ENCODE data around the gene BTN2A1. TPM values are rescaled to one million over a fixed set of nuclear protein-coding genes. Genes with fewer than 3 reads are reported as not detected.
"Not testable (repeated sequence)": the region's sequence is repeated elsewhere in the genome, so short reads cannot be mapped to it uniquely, and the experiment has no call there.

The BTN2A1 gene
- total RNA-seq, 1 experiment from 2014 or later, result 17.2 TPM

DNA sequence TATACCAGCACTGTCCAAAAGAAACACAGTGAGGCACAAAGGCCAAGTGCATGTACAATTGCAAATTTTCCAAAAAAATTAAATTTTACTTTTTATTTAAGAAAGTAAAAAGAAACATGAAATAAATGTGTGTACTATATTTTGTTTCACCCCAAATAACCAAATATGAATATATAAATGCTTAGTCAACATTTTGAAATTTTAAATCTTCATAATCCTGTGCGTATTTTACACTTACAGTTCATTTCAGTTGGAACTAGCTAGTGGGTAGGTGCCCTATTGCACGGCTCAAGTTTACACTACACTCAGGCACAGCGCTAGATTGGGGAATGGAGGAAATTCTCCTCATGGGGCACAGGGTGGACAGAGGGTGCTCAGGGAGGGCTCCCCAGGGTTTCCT, 35.4 kb upstream of the BTN2A1 start:
- Histone ChIP-seq H3K4me3 (peak overlapping the region; percentile 67), H3K4me1 (no peaks in the 10 kb centered on the region), H3K27me3 (no peaks in the 10 kb centered on the region), H3K27ac (no peak overlapping the region), H3K9me3 (replicated peaks) (no peaks in the 10 kb centered on the region), H3K36me3 (no peaks in the 10 kb centered on the region; the same call in 1 of the 2 replicates)
- DNase-seq, result no peak

DNA sequence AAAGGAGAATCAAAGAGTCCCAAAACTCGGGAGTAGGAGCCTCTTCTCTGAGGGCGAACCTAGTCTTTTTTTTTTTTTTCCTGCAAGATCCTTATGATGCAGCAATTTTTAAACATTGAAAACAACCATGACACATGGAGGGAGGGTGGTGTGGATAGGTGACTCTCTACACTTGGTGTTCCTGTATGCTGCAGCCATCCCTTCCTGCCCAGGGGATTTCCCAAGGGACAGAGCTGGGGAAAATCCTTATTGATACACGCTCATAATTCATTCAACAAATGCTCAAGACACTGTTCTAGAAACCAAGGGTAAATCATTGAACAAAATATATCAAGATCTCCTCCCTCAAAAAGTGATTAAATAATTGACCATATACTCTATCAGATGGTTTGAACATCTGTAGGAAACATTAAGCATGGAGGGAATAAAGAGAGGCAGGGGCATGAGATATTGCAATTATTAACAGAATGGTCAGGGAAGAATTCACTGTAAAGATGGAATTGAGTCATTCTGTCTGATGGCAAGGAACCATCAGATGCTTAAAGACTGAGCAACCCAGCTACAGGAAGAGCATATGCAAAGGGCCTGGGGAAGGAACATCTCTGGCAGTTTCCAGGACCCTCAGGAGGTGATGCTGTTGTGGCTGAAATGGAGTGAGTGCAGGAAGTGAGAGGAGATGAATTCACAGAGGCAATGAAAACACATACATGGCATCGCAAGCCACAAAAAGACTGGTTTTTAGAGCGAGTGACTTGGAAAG, 30.9 kb upstream of the BTN2A1 start:
- Histone ChIP-seq H3K27me3 (no peaks in the 10 kb centered on the region), H3K27ac (no peak overlapping the region), H3K9me3 (replicated peaks) (no peaks in the 10 kb centered on the region), H3K4me1 (no peaks in the 10 kb centered on the region), H3K36me3 (peaks cover 3% of the 10 kb centered on the region), H3K4me3 (no peak overlapping the region)
- no peak for DNase-seq

DNA sequence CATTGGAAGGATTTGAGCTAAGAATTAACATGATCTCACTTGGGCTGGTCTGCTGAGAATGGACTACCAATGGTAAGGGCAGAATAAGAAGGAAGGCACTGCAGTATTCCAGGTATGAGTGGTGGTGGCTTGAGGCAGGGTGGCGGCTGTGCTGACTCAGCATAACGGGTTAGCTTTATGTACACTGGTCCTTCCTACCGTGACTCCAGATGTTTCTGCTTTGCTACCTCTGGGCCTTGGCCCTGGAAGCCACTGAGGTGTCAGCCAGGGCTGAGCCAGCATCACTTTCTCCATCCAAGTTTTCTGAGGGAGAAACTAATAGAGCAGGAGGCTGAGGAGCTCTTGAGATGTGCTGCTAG, 30.3 kb upstream of the BTN2A1 start:
- H3K4me3 ChIP-seq, result no peak overlapping the region
- H3K36me3 ChIP-seq, result peaks cover 3% of the 10 kb centered on the region

DNA sequence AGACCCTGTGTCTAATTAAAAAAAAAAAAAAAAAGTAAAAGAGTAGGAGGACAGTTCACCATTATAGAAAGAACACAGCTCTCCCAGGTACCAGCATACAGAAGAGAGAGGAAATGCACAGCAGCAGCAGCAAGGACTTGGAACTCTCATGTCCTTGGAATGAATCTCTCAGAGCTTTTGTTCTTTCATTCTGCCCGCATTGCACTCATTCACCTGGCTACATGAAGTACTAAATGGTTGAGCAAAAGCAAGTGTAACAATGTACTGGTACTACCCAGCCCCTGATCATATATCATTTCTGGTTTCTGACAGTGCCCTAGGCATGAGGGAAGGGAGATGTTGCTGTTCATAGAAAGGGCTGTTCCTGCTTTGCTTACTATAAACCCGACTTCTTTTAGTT, 29.5 kb upstream of the BTN2A1 start:
- no peaks in the 10 kb centered on the region for H3K4me1 ChIP-seq
- DNase-seq, result no peak
- H3K27me3 ChIP-seq, result no peaks in the 10 kb centered on the region
- H3K36me3 ChIP-seq, result peaks cover 3% of the 10 kb centered on the region
- H3K4me3 ChIP-seq, result no peak overlapping the region
- H3K9me3 ChIP-seq (replicated peaks), result no peaks in the 10 kb centered on the region
- no peak overlapping the region for H3K27ac ChIP-seq

More for the DNA sequence above, 30.3 kb upstream of the BTN2A1 start:
- Histone ChIP-seq H3K27me3 (no peaks in the 10 kb centered on the region), H3K4me1 (no peaks in the 10 kb centered on the region), H3K27ac (no peak overlapping the region), H3K9me3 (replicated peaks) (no peaks in the 10 kb centered on the region)
- DNase-seq, result no peak

DNA sequence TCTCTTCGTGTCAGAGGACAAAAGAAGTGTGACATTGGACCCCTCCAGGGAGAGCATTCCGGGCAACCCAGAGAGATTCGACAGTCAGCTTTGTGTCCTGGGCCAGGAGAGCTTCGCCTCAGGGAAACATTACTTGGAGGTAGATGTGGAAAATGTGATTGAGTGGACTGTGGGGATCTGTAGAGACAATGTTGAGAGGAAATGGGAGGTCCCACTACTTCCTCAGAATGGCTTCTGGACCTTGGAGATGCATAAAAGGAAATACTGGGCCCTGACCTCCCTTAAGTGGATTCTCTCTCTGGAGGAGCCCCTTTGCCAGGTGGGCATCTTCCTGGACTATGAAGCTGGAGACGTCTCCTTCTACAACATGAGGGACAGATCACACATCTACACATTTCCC, 27.0 kb upstream of the BTN2A1 start:
- H3K4me1 ChIP-seq, result no peaks in the 10 kb centered on the region
- no peak for DNase-seq
- H3K4me3 ChIP-seq, result no peak overlapping the region
- H3K36me3 ChIP-seq, result peaks cover 3% of the 10 kb centered on the region
- H3K27ac ChIP-seq, result no peak overlapping the region
- no peaks in the 10 kb centered on the region for H3K9me3 ChIP-seq (replicated peaks)
- no peaks in the 10 kb centered on the region for H3K27me3 ChIP-seq

DNA sequence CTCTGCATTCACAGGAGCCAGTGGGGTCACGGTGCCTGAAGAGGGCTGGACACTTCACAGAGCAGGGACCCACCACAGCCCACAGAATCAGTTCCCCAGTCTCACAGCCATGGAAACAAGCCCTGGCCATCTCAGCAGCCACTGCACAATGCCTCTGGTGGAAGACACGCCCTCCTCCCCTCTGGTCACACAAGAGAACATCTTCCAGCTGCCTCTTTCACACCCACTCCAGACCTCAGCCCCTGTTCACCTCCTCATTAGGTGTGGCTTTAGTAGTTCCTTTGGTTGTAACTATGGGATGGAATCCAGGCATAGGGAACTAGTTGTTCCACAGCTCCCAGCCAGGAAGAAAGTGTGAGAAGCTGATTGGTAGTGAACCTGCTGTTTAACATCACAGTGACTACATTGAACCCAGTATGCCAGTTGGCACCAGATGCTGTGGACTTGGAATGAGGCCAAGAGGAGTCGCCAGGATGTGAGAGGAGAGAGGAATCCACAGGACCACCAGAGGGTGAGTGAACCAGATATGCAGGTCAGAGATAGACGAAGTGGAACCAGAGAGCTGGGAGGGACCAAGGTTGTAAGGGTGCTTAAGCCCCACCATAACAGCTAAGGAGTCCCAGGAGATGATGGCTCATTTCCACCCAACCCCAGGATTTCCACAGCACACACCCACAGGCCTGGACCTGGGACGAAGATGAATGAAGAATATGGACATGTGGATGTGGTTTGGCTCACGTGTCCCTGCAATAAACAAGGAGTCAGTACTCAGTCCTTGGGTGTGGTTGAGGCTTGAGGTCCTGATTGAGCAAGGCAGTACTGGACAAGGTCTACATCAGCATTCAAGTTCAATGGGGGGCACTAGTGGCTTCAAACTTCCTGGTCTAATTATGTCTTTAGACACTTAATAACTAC, 26.2 kb upstream of the BTN2A1 start:
- Histone ChIP-seq H3K9me3 (replicated peaks) (no peaks in the 10 kb centered on the region), H3K36me3 (peaks cover 3% of the 10 kb centered on the region), H3K27me3 (no peaks in the 10 kb centered on the region), H3K4me1 (no peaks in the 10 kb centered on the region), H3K27ac (no peak overlapping the region), H3K4me3 (no peak overlapping the region)
- no peak for DNase-seq

DNA sequence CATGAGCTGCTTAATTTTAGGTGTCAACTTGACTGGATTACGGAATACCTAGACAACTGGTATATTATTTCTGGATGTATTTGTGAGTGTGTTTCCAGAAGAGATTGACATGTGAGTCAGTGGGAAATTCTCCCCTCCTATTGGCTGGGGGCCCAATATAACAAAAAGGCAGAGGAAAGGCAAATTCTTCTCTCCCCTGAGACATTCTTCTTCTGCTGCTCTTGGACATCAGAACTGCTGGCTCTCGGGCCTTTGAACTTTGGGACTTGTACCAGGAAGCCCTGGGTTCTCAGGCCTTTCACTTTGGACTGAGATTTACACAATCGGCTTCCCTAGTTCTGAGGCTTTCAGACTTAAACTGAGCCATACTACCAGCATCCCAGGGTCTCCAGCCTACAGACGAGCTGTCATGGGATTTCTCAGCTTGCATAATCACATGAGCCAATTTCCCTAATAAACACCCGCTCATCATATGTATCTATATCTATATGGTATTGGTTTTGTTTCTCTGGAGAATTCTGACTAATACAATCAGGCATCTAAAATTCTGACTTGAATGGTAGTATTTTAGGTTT, 25.0 kb upstream of the BTN2A1 start:
- no peak overlapping the region for H3K4me3 ChIP-seq
- H3K9me3 ChIP-seq (replicated peaks), result no peaks in the 10 kb centered on the region
- H3K27ac ChIP-seq, result no peak overlapping the region
- no peak for DNase-seq
- no peaks in the 10 kb centered on the region for H3K27me3 ChIP-seq
- peaks cover 3% of the 10 kb centered on the region for H3K36me3 ChIP-seq
- no peaks in the 10 kb centered on the region for H3K4me1 ChIP-seq

DNA sequence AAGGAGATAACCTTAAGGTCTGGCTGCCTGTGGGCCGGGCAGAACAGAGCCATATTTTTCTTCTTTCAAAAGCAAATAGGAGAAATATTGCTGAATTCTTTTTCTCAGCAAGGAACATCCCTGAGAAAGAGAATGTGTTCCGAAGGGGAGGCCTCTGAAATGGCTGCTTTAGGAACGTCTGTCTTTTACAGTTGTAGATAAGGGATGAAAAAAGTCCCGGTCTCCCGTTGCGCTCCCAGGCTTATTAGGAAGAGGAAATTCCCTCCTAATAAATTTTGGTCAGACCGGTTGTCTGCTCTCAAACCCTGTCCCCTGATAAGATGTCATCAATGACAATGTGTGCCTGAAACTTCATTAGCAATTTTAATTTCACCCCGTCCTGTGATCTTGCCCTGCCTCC, 24.1 kb upstream of the BTN2A1 start:
- not testable (repeated sequence) for H3K36me3 ChIP-seq; H3K4me3 ChIP-seq; H3K9me3 ChIP-seq (replicated peaks); H3K4me1 ChIP-seq; DNase-seq; H3K27ac ChIP-seq; H3K27me3 ChIP-seq

DNA sequence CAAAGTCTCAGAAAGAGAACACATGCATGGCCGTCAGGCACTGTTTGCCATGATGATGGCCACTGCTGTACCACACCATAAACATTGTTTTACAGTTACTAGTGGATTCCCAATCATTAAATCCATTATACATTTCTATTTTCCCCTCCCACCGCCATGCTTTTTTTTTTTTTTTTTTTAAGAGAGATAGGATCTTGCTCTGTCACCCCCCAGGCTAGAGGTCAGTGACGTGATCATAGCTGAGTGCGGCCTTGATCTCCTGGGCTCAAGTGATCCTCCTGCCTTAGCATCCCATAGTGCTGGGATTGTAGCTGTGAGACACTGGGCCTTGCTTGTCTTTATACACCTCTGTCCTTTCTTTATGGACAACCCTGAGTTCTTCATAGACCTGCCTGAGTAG, 21.7 kb upstream of the BTN2A1 start:
- H3K4me3 ChIP-seq, result no peak overlapping the region
- no peak for DNase-seq

DNA sequence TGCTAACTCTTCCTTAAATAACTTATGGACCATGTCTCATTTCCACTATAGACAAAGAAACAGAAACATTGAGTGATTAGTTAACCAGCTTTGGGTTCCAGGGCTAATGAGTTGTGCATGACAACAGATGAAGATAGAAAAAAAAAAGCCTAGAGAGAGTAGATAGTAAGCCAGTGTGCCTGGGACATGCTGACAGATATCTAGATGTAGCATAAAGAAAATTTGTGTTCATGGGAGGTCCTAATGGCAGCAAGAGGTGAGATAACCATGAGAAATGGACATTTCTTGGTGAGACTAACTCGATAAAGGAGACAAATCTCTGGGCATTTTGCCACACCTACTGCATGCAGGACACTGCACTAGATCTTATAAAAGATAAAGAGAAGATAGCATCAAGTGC, 20.2 kb upstream of the BTN2A1 start:
- no peak for DNase-seq
- Histone ChIP-seq H3K27me3 (no peaks in the 10 kb centered on the region), H3K4me1 (no peaks in the 10 kb centered on the region), H3K36me3 (no peaks in the 10 kb centered on the region), H3K9me3 (replicated peaks) (no peaks in the 10 kb centered on the region), H3K4me3 (no peak overlapping the region), H3K27ac (no peak overlapping the region)

More for the DNA sequence above, 21.7 kb upstream of the BTN2A1 start:
- Histone ChIP-seq H3K27me3 (no peaks in the 10 kb centered on the region), H3K9me3 (replicated peaks) (no peaks in the 10 kb centered on the region), H3K4me1 (no peaks in the 10 kb centered on the region), H3K36me3 (peaks cover under 1% of the 10 kb centered on the region), H3K27ac (no peak overlapping the region)

DNA sequence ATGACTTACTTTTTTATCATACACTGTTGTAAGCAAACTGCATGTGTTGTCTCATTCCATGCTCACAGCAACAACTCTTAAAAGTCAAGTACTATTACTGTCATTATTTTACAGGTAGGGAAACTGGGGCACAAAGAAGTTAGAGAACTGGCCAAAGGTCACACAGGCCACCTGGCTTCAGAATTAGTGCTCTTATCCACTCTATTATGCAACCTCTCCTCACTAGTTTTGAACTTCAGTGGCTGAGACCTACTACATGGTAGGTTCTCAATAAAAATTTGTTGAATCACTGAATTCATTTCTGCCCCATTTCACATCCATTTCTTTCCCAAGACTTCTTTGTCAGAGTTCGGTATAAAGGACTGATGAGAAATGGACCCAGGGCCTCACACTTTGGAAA, 19.8 kb upstream of the BTN2A1 start:
- Histone ChIP-seq H3K9me3 (replicated peaks) (no peaks in the 10 kb centered on the region), H3K4me1 (no peaks in the 10 kb centered on the region), H3K27ac (no peak overlapping the region), H3K4me3 (no peak overlapping the region), H3K27me3 (no peaks in the 10 kb centered on the region), H3K36me3 (no peaks in the 10 kb centered on the region)
- DNase-seq, result no peak

DNA sequence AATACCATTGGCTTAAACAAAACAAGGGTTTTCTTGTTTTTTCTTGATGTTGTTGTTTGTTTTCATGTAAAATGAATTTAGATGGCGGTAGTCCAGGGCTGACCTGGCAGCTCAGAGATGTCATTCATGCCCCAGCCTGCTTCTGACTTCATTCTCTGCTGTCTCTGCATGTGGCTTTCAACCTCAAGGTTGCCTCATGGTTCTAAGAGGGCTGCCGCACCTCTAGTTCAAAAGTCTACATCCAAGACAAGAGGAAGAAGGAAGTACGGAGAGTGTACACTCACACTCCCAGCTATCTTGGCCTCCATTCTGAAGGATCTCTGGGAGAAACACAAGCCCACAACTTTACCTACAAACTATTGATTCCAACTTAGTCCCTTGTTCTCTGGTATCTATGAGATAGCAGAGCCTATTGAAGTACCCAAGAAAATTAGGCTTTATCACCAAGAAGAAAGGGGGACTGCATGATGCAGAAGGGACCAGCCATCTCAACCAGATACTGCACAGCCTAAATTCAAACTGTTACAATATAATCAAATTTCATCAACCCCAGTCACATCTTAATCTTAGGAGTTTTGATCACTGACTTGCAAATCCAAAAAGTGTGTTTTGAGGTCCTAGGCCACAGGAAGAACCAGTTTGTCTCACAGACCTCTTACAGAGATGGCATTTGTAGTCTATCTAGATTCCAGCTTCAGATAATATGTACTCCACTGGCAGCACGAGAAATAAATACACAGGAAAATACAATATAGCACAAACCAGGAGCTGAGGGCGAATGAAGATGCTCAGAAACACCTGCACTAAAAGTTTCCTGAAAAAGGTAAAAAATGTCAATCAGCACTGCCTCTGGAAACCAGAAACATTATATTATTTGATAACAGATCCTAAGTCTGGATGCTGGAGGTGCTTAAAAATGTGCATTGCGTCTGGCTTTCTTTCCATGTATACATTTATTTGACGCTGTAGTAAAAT, 18.3 kb upstream of the BTN2A1 start:
- Histone ChIP-seq H3K27ac (no peak overlapping the region), H3K27me3 (no peaks in the 10 kb centered on the region), H3K4me3 (peak overlapping the region; percentile 45), H3K9me3 (replicated peaks) (no peaks in the 10 kb centered on the region), H3K36me3 (no peaks in the 10 kb centered on the region), H3K4me1 (no peaks in the 10 kb centered on the region)
- DNase-seq, result no peak

DNA sequence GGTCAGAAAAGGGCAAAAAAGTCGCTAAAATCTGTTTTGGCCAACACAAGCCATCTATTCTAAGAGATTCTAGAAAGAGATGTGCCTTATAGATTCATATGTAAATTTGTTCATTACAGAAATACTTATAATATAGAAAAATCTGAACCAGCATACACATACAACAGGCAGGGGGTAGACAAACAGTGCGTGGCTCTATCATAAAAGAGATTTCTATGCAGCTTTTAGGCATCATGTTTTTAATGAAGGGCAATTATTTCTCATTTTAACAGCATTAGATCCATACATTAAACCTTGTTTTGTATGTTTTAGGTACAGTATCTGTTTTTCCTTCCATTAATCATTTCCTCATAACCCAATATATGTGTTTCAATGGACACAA, 16.8 kb upstream of the BTN2A1 start:
- Histone ChIP-seq H3K9me3 (replicated peaks) (no peaks in the 10 kb centered on the region), H3K27ac (no peak overlapping the region), H3K36me3 (no peaks in the 10 kb centered on the region), H3K27me3 (no peaks in the 10 kb centered on the region), H3K4me1 (no peaks in the 10 kb centered on the region), H3K4me3 (no peak overlapping the region)
- DNase-seq, result no peak

DNA sequence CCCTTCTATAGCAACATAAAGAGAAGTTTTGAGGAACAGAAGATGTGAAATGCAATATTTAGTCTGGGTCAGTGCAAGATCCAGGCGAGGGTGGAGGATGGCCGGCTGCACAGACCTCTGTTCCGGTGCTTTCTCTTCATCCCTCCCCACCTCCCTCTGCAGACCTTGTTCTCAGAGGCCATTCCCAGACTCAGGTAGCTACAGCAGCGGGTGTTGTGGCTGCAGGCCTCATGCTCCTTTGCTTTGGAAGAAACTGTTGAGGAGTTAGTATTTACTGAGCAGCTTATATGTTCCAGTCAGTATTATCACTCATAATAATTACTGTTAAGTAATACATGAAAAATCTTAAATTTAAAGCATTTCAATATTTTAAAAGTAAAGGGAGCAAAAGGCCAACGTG, 15.8 kb upstream of the BTN2A1 start:
- Histone ChIP-seq H3K4me1 (no peaks in the 10 kb centered on the region), H3K36me3 (no peaks in the 10 kb centered on the region), H3K27me3 (no peaks in the 10 kb centered on the region), H3K9me3 (replicated peaks) (no peaks in the 10 kb centered on the region), H3K4me3 (no peak overlapping the region), H3K27ac (no peak overlapping the region)
- no peak for DNase-seq

Measured in SJCRH30 (cell line).